ENCODE measurements around the gene RTTN.

RTTN gene

DNA sequence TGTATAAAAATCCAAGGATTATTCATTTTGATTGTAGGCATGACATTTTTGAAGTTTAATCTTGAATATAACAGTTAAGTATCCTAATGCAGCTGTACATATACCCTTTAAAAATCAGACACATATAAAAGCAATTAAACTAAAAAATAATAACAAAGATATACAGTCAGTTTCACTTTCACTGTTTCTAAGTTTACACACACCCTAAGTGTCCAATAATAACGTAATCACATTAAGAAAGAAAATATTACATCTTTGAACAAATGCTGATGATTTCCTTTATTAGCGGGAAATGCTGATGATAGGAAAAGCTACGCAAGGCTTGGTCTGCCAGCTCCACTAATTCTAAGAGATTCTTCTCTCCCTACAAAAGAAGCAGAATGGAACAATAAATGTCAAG, 38.8 kb downstream of the RTTN start:
- in situ Hi-C loops (cut with HindIII; ENCODE audit: low pct_ligation_motif_present, low sequenced_read_pairs): no loop called here
- TF ChIP-seq, protein P1, sequence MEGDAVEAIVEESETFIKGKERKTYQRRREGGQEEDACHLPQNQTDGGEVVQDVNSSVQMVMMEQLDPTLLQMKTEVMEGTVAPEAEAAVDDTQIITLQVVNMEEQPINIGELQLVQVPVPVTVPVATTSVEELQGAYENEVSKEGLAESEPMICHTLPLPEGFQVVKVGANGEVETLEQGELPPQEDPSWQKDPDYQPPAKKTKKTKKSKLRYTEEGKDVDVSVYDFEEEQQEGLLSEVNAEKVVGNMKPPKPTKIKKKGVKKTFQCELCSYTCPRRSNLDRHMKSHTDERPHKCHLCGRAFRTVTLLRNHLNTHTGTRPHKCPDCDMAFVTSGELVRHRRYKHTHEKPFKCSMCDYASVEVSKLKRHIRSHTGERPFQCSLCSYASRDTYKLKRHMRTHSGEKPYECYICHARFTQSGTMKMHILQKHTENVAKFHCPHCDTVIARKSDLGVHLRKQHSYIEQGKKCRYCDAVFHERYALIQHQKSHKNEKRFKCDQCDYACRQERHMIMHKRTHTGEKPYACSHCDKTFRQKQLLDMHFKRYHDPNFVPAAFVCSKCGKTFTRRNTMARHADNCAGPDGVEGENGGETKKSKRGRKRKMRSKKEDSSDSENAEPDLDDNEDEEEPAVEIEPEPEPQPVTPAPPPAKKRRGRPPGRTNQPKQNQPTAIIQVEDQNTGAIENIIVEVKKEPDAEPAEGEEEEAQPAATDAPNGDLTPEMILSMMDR (IDR thresholded peaks at IDR 0.05; ENCODE audit: low read depth, low read length, missing control alignments): no peak
- no peaks in the 10 kb centered on the region for H3K36me3 ChIP-seq (replicated peaks)
- no peak overlapping the region for H3K4me3 ChIP-seq (ENCODE audit: low read depth, low read length)
- no peak for DNase-seq
- H3K27ac ChIP-seq: no peak overlapping the region
- no peaks in the 10 kb centered on the region for H3K27me3 ChIP-seq (replicated peaks)

DNA sequence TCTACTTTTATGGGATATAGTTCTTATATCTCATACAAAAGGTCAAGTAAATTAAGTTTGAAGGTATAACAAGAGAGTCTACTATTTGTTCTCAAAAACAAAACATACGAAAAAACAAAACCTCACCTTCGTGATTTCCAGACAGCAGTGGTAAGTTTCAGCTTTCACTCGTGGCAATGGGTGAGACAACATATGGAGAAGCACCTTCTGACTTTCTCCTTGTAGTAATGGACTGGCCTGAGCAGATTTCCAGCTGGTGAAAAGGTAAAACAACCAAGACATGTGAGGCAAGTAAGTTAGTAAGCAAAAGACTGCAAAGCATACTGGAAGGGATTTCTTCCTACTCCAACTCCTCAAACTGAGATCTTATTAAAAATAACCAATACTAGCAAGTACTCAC, 39.6 kb downstream of the RTTN start:
- in situ Hi-C loops (cut with HindIII; ENCODE audit: low pct_ligation_motif_present, low sequenced_read_pairs): no loop called here
- Histone ChIP-seq H3K36me3 (replicated peaks) (no peaks in the 10 kb centered on the region), H3K27ac (no peak overlapping the region), H3K27me3 (replicated peaks) (no peaks in the 10 kb centered on the region), H3K4me3 (ENCODE audit: low read depth, low read length) (no peak overlapping the region)
- TF ChIP-seq, protein P1 (IDR thresholded peaks at IDR 0.05; ENCODE audit: low read depth, low read length, missing control alignments): no peak
- no peak for DNase-seq

DNA sequence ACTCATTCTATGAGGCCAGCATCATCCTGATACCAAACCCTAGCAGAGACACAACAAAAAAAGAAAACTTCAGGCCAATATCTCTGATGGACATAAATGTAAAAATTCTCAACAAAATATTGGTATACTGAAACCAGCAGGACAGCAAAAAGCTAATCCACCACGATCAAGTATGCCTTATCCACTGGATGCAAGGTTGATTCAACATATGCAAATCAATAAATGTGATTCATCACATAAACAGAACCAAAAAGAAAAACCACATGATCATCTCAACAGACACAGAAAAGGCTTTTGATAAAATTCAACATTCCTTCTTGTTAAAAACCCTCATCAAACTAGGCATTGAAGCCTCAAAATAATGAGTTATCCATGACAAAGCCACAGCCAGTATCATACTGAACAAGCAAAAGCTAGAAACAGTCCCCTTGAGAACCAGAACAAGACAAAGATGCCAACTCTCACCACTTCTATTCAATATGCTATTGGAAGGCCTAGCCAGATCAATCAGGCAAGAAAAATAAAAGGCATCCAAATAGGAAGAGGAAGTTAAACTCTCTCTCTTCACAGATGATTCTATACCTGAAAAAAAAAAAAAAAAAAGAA, 45.3 kb downstream of the RTTN start:
- Histone ChIP-seq H3K27me3 (replicated peaks) (no peaks in the 10 kb centered on the region), H3K4me3 (ENCODE audit: low read depth, low read length) (no peak overlapping the region), H3K27ac (no peak overlapping the region), H3K36me3 (replicated peaks) (no peaks in the 10 kb centered on the region)
- in situ Hi-C loops (cut with HindIII; ENCODE audit: low pct_ligation_motif_present, low sequenced_read_pairs): no loop called here
- TF ChIP-seq, protein P1 (IDR thresholded peaks at IDR 0.05; ENCODE audit: low read depth, low read length, missing control alignments): no peak
- no peak for DNase-seq

DNA sequence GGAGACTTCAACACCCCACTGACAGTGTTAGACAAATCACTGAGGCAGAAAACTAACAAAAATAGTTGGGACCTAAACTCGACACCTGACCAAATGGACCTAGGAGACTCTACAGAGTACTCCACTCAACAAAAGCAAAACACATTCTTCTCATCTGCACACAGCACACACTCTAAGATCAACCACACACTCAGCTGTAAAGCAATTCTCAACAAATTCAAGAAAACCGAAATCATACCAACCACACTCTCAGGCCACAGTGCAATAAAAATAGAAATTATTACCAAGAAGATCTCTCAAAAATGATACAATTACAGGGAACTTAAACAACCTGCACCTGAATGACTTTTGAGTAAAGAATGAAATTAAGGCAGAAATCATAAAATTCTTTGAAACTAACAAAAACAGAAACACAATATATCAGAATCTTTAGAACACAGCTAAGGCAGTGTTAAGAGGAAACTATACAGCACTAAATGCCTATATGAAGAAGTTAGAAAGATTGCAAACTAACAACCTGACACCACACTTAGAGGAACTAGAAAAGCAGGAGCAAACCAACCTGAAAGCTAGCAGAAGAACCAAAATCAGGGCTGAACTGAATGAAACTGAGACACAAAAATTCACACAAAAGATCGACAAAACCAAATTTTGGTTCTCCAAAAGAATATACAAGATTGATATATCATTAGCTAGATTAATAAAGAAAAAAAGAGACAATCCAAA, 46.3 kb downstream of the RTTN start:
- Histone ChIP-seq H3K36me3 (replicated peaks) (no peaks in the 10 kb centered on the region), H3K27me3 (replicated peaks) (no peaks in the 10 kb centered on the region), H3K27ac (no peak overlapping the region), H3K4me3 (ENCODE audit: low read depth, low read length) (no peak overlapping the region)
- in situ Hi-C loops (cut with HindIII; ENCODE audit: low pct_ligation_motif_present, low sequenced_read_pairs): no loop called here
- TF ChIP-seq, protein P1 (IDR thresholded peaks at IDR 0.05; ENCODE audit: low read depth, low read length, missing control alignments): no peak
- no peak for DNase-seq

DNA sequence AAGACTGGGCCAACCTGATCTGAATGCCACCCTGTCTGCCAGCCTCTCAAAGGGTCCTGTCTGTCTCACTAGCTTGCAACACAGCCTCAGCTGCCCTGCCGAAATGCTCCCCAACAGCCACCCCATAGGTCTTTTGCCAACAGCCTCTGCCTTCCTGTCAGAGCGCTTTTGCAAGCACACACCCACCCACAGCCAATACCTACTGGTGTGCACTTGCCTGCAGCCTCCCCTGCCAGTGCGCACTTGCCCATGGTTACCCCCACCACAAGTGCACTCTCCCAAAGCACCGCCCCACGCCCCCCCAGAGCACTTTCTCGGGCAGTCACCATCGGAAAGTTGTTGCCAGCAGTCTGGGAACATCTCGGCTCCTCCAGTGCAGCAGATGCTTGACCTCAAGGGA, 48.6 kb downstream of the RTTN start:
- Histone ChIP-seq H3K27ac (no peak overlapping the region), H3K27me3 (replicated peaks) (no peaks in the 10 kb centered on the region), H3K36me3 (replicated peaks) (no peaks in the 10 kb centered on the region), H3K4me3 (ENCODE audit: low read depth, low read length) (no peak overlapping the region)
- in situ Hi-C loops (cut with HindIII; ENCODE audit: low pct_ligation_motif_present, low sequenced_read_pairs): no loop called here
- TF ChIP-seq, protein P1 (IDR thresholded peaks at IDR 0.05; ENCODE audit: low read depth, low read length, missing control alignments): no peak
- DNase-seq: no peak
